ENCODE results near the gene CACNA2D4.
A peak's percentile ranks its signal among the peaks of the same experiment; 100 is the strongest.

CACNA2D4 gene

DNA sequence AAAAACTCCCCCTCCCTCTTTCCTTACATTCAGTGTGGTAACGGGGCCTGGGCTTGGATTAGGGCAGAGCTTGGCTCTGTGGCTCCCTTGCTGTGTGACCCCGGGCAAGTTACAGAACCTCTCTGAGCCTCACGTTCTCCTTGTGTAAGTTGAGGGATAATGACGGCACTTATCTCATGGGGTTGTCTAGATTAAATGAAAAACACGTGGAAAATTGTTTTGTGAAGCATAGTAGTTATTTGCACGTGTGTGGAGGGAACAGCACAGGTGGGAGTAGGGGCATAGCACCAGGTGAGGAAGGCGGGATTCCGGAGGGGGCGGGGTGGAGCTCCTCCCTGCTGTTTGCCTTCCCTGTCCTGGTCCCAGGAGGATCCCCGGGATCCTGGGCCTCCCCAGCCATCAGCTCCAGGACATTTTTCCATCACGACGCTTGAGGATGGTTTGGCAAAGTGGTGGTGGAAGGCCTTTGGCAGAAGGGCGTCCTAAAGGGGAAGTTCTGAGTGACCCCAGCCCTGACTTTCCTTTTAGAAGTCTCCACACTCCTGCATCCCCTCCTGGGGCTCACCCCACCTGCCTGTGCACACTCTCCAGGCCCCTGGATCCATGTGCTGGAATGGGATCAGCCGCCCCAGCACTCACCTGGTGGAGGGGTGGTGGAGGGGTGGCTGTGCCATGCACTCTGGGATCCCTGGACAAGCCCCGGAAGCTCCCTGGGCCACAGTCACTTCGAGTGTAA lies 75.4 kb downstream of the CACNA2D4 start:
- DNase-seq = peak; percentile 4

- DNase-seq = peak; percentile 18
These were observed 76.1 kb downstream of the CACNA2D4 start for GRCh38 chr12:1842183-1842904.

GRCh38 chr12:1841586-1842182 lies 76.8 kb downstream of the CACNA2D4 start:
- DNase-seq = peak; percentile 11

DNA sequence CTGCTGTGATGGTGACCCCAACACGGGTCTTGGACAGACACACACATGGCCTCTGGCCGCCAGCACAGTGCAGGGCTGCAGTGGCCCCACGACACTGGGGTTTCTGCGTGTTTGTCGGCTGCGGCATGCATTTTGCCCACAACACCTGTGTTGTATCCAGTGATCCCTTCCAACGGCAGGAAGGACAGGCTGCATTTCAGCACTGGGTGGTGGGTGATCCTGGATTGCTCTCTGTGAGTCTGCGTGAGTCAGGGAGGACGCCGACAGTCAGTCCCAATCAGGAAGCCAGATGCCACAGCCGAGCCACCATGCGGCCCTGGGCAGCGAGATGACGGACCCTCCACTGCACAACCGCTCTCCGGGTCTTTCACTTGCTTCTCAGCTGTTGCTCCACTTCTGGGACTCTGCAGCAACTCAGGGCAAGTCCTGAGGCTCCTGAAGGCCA lies 77.4 kb downstream of the CACNA2D4 start:
- DNase-seq = peak; percentile 5

DNA sequence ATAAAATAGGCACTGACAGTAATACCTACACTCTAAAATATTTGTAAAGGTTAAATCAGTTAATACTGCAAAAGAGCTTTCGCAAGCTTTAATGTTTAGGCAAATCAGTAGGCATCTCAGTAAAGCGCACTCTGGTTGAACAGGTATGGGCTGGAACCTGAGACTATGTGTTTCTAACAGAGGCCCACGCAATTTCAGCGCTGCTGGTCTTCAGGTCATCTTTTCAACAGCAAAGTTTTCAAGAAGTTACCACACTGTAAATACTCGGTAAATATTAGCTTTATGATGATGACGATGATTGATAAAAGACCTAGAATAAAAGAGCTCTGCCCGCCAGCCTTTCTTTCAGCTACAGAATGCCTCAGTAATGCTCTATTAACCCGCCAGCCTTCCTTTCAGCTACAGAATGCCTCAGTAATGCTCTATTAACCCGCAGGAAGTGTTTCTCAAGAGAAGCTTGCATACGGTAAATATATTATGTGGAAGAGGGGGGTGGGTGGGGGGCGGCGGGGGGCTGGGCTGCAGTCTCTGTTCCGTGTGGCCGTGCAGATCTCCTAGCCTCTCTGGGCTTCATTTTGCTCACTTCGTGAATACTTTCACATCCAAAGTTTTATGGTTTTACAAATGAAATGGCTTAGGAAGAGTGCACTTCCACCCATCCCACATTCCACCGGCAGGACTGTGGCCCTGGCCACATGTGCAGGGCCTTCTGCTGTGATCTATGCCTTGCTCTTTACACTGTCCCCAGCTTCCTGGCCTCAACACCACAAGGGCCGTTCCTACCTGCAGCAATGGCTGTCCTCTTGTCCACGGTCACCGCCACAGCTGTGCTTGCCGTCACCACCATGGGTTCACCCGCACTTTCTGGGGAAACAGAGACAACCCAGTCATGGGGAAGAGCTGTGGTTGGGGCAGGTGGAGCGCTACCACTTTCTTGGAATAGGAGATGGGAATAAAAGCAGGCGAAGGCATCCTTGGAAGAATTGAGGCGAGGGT lies 78.2 kb downstream of the CACNA2D4 start:
- DNase-seq = peak; percentile 12

DNA sequence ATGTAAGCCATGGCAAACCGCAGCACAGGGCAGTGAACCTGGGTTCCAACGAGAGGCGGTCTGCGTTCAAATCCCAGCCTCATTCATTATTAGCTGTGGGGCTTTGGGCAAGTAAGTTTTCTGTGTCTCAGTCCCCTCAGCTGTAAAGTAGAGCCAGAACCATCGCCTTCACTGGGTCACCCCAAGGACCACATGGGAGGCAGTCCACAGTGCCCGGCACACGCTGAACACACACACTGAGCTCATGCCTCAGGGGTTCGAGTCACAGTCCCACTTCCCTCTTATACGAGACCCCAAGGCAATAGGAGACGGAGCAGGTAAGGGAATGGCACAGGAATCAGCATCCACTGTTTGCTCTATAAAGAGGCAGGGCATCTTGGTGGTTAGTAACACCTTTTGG lies 79.0 kb downstream of the CACNA2D4 start:
- no peak for DNase-seq

GRCh38 chr12:1838994-1839365 lies 79.5 kb downstream of the CACNA2D4 start:
- DNase-seq = peak; percentile 15

- peak; percentile 2 for DNase-seq
These were observed 80.1 kb downstream of the CACNA2D4 start for GRCh38 chr12:1838205-1838993.

- peak; percentile 13 for DNase-seq
These were observed 80.8 kb downstream of the CACNA2D4 start for GRCh38 chr12:1837541-1838204.

DNA sequence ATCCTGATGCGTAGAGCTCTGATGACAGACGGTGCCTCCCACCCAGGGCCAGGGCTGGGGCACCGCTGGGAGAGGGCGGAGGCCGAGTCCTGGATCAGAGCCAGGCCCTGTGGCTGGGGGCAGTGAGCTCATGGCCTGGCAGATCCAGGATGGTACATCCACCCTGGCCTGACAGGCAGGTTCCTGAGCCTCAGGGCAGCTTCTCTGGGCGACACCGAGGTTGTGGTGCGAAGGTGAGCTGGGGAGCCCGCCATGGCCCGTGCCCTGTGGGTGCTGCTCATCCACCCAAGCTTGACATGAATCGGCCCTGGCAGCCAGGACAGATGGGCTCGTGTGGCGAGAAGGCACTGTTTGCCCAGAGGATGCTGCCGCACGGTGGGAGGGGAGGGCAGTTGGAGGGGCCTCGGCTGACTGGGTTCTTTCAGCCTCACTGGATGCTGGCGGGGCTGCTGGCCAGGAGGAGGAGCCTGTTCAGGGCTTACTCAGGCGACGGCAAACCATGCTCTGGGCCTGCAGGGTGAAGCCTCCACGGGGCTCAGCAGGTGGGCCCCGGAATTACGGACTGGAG lies 81.5 kb downstream of the CACNA2D4 start:
- peak; percentile 1 for DNase-seq

DNA sequence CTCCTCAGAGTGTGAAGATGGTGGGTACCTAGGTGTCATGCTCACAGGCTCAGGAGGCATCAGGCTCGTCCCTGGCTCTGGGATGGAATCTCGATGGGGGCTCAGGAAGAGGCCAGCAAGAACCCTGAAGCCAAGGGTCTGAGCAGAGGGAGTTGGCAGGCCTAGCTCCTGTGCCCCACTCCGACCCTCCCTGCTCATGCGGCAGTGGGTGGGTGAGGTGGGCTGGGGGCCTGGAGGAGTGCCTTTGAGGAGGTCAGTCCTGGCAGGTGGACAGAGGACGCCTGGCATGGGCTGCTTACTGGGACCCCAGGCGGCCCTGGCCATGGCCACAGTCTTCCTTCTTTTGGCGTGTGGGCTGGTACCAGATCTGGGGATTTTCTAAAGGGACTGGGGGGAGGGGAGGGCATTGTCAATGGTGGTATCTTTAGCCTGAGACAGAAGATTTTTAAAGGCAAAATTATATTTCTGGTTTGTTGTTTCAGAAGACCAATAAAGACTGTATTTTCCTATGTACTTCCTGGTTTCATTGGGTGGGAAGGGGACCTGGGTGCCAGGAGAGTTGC lies 82.1 kb downstream of the CACNA2D4 start:
- DNase-seq = no peak

DNA sequence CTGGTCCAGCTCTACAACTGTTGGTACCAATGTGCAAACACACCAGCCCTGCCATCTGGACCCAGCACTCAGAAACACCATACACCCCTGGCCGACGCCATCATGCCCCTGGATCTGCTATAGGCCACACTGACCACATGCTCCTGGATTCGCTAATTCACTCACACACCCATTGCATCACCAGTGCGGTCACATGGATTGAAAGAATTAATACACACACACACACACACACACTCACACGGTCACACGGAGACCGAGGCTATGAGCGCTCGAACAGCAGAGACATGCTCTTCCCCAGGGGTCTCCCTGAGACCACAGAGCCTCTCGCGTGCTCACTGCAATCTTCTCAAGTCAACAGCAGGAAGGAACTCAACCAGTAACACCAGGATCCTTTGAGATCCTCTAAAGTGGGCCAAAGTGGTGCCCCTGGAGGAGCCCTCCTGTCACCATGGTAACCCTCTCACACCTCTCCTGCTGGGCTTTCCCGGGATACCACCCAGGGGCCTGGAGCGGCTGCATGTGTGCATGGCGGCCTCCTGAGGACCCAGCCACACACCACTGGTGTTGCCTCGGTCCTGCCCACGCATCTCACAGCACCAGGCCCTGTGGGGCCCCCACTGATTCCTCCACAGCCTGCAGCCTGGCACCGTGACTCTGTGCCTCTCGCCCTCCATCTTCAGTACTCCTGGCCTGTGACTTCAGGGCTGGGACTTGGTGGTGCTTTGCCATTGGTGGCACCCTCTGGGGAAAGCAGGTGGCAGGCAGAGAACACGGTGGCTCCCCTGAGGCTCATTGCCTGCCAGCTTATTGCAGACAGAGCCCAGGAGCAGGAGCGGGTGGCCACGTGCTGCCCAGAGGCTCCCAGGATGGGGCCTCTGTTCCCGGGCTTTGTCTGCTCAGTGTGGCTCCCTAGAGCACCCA lies 83.0 kb downstream of the CACNA2D4 start:
- DNase-seq = no peak

DNA sequence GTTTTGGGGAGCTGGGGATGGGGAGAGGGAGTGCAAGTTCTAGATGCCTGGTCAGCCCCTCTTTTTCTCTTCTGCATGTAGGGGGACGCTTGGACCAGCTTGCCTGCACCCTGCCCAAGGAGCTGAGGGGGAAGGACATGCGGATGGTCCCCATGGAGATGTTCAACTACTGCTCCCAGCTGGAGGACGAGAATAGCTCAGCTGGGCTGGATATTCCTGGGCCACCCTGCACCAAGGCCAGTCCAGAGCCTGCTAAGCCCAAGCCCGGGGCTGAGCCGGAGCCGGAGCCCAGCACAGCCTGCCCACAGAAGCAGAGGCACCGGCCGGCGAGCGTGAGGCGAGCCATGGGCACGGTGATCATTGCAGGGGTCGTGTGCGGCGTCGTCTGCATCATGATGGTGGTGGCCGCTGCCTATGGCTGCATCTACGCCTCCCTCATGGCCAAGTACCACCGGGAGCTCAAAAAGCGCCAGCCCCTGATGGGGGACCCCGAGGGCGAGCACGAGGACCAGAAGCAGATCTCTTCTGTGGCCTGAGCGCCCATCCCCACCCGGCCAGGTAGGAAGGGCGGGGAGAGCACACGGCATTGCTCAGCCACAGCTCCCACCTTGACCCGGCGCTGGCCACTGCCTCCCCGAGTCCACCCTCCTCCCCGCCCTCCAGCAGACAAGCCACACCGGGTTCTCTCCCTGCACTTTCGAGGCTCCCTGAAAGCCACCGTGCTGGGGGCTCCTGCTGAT lies 84.1 kb downstream of the CACNA2D4 start:
- no peak for DNase-seq

DNA sequence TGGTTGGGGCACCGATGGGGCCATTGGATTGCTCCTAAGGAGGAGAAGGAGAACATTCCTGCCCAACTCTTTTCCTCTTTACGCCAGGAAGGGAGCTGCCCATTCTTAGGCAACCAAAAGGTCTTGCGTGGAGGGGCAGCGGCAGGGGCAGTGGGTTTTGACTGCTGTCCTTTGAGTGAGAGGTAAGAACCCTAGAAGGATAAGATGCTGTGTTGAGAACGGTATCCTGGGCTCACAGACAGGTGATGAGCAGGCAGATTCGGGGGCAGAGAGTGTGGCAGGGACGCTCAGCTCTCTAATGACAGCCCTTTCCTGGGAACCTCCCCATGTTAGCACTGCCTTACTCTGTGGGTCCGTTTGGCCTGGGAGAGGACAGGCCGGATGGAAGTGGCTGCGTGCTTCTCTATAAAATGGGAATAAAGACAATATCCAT lies 84.8 kb downstream of the CACNA2D4 start:
- DNase-seq = no peak

GRCh38 chr12:1832801-1833595 lies 85.5 kb downstream of the CACNA2D4 start:
- peak; percentile 9 for DNase-seq

GRCh38 chr12:1830981-1831963 lies 87.2 kb downstream of the CACNA2D4 start:
- peak; percentile 21 for DNase-seq

Measured in CD4-positive, alpha-beta T cell treated with Interleukin-15 for 1 hour (primary cell).